HG03060 (cell line): Measurements from ENCODE around the gene FOXO6.

Experiments used
- ATAC-seq: cut with Tn5 transposase; IDR thresholded peaks from one replicate; pipeline ENCODE4 v1.9.1; 2021; ENCODE audit warnings: low read depth, moderate number of reproducible peaks; ENCODE audit not compliant: unreplicated experiment

FOXO6 gene

DNA sequence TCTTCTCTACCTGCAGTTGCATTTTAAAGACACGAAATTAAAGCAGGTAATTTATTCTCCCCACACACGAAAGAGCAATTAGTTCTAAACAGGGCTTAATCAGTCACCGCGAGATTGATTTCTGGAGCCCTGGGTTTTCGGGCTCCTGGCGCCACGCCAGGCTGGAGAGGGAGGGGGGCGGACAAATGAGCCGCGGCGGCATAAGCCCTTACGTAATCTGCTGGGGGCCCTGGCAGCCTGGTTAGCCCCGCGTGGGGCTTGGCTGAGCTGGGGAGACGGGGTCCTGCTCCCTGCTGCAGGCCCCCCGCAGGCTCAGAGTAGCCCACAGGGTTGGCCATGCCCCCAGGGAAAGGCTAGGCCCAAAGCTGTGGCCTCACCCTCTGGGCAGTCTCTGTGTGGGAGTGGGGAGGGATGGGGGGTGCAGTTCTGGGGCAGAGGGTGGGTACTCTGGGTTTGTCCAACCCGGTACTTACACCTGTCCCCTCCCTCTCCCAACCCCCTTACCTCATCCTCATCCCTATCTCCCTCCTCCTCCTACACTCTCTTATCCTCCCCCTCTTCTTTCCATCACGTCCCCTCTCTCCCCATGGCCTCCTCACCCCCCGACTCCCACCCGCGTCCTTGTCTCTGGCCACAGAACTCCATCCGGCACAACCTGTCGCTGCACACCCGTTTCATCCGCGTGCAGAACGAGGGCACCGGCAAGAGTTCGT lies 19.9 kb downstream of the FOXO6 start:
- ATAC-seq = no peak

DNA sequence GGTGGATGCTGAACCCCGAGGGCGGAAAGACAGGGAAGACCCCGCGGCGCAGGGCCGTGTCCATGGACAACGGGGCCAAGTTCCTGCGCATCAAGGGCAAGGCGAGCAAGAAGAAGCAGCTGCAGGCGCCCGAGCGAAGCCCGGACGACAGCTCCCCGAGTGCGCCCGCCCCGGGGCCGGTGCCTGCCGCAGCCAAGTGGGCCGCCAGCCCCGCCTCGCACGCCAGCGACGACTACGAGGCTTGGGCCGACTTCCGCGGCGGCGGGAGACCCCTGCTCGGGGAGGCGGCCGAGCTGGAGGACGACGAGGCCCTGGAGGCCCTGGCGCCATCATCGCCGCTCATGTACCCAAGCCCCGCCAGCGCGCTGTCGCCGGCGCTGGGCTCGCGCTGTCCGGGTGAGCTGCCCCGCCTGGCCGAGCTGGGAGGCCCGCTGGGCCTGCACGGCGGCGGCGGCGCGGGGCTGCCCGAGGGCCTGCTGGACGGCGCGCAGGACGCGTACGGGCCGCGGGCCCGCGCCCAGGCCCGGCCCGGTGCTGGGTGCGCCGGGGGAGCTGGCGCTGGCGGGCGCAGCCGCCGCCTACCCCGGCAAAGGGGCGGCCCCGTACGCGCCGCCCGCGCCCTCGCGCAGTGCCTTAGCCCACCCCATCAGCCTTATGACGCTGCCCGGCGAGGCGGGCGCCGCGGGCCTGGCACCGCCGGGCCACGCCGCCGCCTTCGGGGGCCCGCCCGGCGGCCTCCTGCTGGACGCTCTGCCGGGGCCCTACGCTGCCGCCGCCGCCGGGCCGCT lies 20.7 kb downstream of the FOXO6 start:
- no peak for ATAC-seq

DNA sequence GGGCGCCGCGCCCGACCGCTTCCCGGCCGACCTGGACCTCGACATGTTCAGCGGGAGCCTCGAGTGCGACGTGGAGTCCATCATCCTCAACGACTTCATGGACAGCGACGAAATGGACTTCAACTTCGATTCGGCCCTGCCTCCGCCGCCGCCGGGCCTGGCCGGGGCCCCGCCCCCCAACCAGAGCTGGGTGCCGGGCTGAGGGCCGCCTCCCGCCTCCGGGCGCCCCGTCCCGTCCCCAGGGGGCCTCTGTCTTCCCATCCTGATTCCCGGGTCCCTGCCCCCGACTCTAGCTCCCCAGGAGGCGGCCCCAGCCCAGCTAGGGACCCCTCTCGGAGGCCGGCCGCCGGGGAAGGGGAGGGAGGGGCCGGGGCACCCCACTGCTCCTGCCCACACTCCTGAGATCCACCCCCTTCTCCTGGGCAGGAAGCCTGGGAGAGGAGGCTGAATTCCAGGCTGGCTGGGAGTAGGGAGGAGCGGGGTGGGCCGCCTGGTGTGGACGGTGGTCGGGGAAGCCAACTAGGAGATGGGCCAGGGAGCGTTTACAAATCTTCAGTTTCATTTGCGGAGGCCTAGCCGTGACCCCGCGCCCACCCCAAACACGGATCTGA lies 21.4 kb downstream of the FOXO6 start:
- ATAC-seq = no peak

DNA sequence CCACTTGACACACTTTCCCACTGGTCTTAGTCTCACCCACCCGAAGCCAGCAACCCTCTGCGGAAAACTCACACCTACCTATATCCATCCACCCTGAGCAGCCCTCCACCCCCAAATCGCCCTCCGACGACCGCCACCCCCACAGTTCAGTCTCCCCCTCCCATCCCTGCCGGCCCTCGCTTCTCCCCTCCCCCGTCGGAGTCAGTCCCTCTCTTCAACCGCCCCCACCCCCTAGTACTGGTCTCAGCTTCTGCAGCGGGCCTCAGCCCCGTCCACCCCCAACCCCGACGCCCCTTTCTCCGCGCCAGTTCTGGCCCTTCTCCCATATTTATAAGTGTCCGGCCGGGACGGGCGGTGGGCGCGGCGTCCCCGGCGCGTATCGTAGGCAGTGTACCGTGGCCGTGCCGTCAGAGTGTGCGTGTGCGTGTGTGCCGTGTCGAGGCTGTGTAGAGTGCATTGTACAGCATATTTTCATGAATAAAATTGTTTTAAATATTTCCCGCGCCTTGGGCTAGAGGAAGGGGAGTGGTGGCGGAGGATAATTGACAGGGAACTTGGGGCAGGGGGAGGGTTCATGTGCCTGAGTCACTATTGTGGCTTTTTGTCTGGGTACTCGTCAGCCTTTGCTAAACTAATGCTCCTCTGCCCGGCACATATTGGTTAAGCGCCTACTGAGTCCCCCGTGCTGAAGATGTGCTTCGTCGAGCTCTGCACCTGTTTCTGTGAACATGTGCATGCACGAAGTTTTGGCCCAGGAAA lies 22.0 kb downstream of the FOXO6 start:
- ATAC-seq = no peak

DNA sequence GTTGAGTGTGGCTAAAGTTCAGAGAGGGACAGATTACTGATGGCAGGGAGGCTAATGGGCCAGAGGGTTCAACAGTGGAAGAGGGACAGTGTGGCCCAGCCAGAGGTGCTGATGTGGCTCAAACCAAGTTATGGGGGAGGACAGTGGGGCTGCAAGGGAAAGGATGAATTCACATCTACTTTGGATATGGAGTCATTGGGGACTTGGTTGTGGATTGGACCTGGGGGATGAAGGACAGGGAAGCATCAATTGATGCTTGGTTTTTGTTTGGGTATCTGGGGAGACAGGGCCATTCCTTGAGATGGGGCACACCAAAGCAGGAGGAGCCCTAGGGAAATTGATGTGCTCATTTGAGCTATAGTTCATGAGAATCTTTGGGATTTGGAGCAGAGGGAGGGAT lies 23.3 kb downstream of the FOXO6 start:
- ATAC-seq = no peak

DNA sequence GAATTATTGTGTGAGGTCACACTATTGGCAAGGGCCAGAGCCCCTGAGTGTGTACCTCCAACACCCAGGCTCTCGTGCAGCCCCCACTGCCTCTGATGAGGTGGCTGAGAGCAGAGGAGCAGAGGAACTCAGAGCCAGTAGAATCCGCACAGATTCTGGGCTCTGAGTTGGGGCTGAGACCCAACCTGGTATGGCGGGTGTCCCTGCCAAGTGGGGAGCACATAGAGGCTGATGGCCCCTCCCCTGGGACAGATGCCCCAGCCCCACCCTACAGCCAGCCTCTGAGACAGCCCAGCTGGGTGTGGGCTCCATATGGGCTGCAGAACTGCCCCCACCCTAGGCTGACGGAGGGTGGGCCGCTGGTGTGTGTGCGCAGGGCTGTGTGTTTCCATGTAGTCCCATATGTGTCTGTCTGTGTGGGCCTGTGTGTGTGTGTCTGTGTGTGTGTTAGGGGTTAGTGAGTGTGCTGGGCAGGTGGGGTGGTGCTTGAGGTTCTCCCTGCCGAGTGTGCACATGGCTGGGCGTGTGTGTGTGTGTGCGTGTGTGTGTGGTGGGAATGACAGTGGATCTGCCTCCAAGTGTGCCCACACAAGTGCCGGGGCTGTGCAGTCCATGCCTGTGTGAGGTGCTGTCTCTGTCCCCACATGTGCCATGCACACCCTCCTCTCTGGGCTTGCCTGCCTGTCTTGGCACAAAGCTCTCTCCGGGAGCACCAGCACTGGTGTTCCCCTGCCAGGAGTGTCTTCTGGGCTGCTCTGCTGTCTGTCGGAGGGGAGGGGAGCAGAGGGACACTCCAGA lies 24.4 kb downstream of the FOXO6 start:
- no peak for ATAC-seq

DNA sequence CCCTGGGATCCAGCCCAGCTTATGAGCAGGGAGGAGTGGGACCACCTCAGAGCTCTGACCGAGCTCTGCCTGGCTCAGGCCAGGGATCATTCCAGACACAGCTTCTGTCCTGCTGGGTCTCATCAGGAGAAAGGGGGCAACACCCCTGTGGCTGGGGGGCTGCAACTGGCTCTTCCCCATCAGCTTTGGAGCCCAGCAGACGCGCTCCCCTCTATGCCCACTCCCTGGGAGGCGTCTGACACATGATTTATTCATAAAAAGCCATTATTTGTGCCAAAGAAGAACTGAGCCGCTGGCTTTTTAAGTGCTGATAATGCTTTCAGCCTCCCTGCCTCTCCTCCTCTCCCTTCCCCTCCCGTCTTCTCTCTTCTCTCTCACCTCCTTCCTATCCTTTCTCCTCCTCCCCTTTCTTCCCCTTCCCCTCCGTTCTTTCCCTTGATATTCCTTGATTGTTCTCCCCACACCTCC lies 25.0 kb downstream of the FOXO6 start:
- ATAC-seq = no peak

DNA sequence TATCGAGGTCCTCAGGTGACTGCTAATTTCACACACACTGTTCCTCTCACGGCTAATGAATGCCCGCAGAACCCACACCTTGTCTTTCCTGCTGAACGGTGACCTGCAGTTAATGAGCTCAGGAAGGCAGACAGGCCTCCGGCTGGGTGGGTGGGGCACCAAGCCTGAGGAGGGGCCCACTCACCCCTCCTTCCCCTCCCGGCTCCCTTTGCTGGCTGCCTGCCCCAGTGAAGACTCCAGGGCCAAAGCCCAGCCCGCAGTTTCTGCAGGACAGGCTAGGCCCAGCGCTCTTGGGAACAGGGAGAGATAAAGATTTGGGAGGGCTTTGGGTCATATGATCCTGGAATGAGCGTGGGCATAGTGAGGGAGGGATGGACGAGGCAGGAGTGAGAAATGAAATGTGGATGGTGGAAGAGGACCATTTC lies 26.4 kb downstream of the FOXO6 start:
- ATAC-seq = no peak

DNA sequence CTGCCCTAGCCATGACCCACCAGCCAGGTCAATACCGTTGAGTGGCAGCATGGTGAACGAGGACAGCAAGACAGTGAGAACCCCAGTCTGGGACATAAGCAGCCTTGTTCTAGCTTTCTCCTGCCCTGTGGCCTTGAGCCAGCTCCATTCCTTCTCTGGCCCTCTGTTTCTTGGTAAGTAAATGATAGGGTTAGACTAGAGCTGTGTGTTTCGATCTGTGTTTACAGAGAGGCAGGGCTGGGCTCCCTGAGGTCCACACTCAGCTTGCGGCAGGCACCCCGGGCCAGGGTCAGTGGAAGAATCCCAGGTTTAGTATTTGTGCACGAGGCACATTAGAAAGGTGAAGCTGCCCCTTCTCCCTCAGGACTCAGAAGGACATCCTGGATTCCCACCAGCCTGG lies 27.3 kb downstream of the FOXO6 start:
- no peak for ATAC-seq

DNA sequence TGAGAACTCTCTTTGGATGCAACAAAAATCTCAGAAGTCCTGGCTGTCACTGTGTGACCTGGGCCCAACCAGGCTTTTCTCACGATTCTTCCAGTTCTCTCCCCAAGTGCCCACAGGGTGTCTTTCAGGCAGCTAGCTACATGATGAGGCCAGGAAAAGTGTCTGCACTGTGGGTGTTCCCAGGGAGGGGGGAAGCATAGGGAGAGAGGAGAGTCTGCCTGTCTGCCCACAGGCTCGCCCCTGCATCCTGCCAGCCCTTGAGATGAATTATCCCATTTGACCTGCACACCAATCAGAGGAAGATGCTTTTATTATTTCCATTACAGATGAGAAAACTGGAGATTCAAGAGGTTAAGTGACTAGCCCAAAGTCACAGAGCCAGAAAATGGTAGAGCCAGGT lies 27.8 kb downstream of the FOXO6 start:
- no peak for ATAC-seq

DNA sequence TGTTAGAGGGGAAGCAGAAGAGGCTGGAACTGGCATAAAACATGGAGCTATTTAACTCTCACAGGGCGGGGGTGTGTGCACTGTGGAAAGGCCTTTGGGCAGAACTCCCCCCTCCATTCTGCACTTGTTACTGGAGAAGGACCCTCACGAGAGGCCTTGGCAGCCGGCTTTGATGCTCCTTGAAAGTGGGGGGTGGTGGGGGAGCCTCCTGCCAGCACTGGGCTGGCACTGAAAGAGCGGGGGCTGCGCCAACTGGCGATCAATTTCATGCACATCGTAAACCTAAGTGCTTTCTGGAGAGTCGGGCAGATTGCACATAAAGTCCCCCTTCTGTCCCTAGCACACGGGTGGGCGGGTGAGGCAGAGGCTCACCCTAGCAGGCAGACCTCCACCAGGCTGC lies 28.9 kb downstream of the FOXO6 start:
- no peak for ATAC-seq

DNA sequence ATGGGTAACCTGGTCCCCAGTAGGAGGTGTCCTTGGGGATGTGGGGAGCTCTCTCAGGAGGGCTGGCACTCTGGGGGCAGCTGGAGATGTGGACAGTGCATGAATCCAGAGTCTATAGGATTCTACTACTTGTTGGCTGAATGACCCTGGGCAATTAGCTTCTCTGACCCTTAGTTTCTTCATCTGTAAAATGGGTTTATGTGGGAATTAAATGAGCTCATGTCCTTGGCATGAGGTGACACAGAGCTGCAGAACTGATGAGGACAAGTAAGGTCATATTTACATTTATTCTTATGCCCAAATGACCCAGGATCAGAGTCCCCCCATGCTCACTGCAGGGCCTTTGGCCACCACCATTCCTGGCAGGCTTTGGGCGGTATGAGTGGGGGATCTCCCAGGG lies 29.3 kb downstream of the FOXO6 start:
- ATAC-seq = no peak

DNA sequence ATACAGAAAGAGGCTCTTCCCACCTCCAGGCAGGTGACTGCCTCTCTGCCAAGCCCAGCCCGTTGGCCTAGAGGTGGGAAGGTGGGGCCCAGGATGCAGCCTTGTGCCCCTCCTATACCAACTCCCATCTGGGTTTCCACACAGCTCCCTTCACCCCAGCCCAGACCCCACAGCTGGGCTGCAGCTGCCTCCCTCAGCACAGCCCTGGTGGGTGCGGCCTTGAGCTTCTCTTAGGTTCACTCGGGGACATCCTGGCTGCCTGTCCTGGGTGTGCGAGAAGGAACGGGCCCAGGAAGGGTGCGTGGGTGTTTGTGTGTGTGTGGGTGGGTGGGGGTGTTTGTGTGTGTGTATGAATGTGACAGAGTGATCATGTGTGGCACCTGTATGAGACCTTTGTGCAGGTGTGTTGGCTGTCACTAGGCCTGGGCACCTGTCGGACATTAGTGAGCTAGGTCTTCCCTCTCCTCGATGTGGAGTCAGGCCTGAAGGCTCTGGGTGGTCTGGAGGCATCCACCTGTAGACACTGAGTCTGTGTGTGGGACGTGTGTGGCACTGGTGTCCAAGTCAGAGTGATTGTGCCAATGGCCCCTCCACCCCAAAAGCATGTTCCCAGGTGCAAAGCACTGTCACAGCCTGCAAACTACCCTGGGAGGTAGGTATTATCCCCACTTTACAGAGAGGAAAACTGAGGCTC lies 30.7 kb downstream of the FOXO6 start:
- no peak for ATAC-seq

DNA sequence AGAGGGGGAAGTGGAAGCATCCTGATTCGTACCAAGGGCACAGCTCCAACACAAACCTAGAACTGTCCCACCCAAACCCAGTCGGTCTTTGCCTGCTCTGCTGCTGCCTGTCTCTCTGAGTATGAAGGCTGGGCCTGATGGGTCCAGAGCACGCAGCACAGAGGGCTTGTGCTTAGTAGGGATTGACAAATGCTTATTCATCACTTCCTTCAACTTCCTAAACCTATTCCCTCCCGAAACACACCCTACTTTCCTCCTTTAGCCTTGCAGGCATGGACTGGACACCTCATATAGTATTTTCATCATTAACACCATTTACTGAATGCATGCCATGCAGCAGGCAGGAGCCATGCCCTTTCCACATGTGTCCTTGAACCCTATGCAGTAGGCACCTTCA lies 31.3 kb downstream of the FOXO6 start:
- no peak for ATAC-seq

DNA sequence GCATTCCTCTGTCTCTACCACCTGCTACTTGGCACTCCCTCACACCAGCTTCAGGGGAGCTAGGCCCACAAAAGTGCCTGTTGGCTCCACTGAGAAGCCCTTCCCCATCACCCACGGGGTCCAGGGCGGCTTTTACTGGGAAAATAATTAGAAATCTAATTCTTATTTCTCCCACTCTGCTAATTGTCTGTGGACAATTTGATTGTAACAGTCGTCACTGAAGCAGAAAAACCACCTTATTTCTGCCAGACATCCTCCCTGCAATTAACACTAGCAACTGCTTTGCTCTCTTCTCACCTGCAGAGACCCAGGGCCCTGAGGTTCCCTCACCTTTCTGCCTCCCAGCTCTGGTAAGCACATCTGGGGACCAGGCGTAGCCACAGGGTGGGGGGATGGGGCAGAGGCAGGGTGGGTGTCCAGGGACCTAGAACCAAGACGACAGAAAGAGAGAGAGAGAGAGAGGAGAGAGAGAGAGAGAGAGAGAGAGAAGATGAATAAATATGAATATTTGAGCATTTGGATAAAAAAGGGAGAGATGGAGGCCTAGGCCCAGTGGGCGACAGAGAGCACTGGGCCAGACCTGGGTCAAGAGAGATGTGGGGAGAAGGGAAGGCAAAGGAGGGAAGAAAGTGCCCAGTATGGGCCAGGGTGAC lies 32.6 kb downstream of the FOXO6 start:
- ATAC-seq = no peak

DNA sequence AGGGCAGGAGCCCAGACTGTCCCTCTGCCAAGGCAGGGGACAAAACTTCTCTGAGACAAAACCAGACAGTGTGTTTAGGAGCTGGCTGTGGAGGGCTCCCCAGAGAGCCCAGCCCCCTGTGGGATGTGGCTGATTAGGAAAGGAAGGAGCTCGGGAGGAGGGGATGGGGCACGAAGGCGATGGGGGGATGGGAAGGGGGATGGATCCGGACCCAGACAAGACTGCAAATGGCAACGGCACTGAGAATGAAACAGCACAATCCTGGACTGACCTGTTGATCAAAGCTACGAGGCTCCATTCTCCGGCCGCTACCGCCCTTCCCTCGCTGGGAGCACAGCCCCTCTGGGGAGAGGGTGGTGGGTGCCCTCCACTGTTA lies 33.1 kb downstream of the FOXO6 start:
- ATAC-seq = no peak

DNA sequence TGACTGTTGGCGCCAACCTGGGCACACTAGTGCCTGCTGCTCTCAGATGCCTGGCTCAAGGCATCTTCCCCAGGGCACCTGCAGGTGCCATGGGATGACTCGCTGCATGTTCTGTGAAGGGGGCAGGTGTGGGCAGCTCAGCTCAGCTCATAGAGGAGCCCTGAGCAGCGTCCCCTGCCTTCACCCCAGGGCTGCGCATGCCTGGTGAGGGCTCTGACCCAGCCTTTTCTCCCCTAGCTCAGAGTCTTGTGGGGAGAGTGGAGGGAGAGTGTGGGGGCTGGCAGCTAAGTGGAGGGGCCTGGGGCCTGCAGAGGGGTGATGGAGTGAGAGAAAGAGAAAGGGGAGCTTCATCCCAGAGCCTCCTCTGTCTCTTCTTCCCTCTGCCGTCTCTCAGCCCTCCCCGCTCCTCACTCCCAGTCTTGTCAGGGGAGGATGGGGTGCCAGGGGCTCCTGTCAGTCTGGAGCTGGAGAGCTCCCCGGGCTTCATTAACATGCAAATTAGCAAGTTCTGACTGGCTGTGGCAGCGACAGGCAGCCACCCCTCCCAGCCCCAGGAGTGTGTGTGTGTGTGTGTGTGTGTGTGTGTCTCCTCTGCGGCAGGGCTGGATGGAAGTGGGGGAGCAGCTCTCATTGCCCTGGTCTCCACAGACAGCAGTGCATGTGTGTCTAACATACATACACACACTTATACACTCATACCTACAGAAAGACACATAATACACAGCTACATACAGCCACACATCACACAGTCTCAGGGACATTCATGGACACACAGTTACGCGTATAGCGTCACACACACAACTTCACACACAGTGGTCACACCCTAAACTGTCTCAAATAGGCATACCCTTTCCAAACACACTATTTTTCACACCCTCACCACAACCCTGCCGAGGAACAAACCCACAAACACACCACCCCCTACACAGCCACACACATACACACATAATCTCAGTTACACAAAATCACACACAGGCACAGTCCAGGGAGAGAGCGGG lies 34.0 kb downstream of the FOXO6 start:
- ATAC-seq = no peak

DNA sequence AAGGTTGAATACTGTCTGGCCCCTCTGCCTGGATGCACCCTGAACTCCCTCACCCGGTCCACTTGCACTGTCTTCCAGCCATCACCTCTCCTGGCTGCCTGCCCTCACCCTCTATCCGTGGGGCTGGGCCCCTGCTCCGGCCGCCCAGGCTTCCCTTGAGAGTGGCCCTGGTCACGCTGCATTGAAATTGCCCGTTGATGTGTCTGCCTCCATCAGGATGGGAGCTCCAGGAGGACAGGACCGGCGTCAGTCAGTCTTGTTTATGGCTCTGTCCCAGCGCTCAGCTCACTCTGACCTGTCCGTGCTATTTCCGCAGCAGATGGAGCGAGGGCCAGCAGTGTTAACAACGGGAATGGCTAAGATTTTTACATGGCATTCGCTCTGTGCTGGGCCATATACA lies 34.9 kb downstream of the FOXO6 start:
- ATAC-seq = no peak
